Ishikawa (cell line): Measurements from ENCODE around the gene CTNND2.

Source experiments
- CEBPB ChIP-seq: IDR thresholded peaks from 2 replicates; pipeline ENCODE4 v1.6.1; 2012
- EP300 ChIP-seq: IDR thresholded peaks from 2 replicates; pipeline ENCODE4 v1.6.1; 2012; ENCODE audit warnings: borderline replicate concordance
- FOXM1 ChIP-seq: IDR thresholded peaks from 2 replicates; pipeline ENCODE4 v1.6.1; 2012; ENCODE audit warnings: low read depth, borderline replicate concordance
- TAF1 ChIP-seq: IDR thresholded peaks from 2 replicates; pipeline ENCODE4 v1.6.1; 2012; ENCODE audit warnings: low read depth, mild to moderate bottlenecking
- TEAD4 ChIP-seq: IDR thresholded peaks from 2 replicates; pipeline ENCODE4 v1.6.1; 2012
- YY1 ChIP-seq: IDR thresholded peaks from 2 replicates; pipeline ENCODE4 v1.6.1; 2012; ENCODE audit warnings: low read depth
- ZBTB7A ChIP-seq: IDR thresholded peaks from 2 replicates; pipeline ENCODE4 v1.6.1; 2012; ENCODE audit warnings: low read depth
- TF ChIP-seq, protein P1 (sequence below): IDR thresholded peaks from 2 replicates; pipeline ENCODE4 v1.6.1; 2012; ENCODE audit warnings: low read depth, mild to moderate bottlenecking

DNA sequence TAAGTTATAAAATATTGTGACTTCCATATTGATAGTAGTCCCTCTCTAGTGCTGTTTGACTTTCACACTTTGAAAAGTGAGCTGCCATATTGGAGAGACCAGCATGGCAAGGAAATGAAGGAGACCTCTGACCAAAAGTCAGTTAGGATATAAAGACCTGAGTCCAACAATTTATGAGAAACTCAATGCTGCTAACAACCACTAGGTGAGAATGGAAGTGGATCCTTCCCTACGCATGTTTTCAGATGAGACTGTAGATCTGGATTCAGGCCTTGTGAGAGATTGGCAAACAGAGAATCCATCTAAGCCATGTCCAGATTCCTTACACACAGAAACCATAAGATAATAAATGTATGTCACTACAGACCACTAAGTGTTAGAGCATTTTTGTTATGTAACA lies 81.6 kb downstream of the CTNND2 start:
- TF ChIP-seq ZBTB7A (no peak), CEBPB (no peak), FOXM1 (no peak), TEAD4 (no peak), YY1 (no peak), TAF1 (no peak), EP300 (no peak)
- TF ChIP-seq, protein P1, sequence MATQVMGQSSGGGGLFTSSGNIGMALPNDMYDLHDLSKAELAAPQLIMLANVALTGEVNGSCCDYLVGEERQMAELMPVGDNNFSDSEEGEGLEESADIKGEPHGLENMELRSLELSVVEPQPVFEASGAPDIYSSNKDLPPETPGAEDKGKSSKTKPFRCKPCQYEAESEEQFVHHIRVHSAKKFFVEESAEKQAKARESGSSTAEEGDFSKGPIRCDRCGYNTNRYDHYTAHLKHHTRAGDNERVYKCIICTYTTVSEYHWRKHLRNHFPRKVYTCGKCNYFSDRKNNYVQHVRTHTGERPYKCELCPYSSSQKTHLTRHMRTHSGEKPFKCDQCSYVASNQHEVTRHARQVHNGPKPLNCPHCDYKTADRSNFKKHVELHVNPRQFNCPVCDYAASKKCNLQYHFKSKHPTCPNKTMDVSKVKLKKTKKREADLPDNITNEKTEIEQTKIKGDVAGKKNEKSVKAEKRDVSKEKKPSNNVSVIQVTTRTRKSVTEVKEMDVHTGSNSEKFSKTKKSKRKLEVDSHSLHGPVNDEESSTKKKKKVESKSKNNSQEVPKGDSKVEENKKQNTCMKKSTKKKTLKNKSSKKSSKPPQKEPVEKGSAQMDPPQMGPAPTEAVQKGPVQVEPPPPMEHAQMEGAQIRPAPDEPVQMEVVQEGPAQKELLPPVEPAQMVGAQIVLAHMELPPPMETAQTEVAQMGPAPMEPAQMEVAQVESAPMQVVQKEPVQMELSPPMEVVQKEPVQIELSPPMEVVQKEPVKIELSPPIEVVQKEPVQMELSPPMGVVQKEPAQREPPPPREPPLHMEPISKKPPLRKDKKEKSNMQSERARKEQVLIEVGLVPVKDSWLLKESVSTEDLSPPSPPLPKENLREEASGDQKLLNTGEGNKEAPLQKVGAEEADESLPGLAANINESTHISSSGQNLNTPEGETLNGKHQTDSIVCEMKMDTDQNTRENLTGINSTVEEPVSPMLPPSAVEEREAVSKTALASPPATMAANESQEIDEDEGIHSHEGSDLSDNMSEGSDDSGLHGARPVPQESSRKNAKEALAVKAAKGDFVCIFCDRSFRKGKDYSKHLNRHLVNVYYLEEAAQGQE: no peak
